Measurements from ENCODE around the gene ITFG1.
"Not testable (repeated sequence)": the region's sequence is repeated elsewhere in the genome, so short reads cannot be mapped to it uniquely, and the experiment has no call there.

The ITFG1 gene

DNA sequence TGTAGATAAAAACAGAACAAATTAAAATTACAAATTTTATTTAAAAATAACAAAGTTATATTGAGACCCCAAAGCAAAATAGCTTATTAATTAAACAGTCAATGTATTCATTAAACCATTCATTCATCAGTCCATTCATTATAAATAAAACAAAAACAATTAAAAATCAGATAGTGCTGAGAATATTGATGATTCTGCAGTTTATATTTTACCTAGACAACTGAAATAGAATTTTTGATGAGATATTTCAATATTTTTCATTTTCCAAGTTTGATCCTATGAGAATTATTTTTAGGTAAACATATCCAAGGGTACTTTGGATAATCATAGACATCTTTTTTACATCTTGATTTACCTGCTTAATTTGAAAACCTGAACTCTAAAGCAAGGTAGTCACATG, 301.9 kb downstream of the ITFG1 start:
- DNase-seq: no peak

DNA sequence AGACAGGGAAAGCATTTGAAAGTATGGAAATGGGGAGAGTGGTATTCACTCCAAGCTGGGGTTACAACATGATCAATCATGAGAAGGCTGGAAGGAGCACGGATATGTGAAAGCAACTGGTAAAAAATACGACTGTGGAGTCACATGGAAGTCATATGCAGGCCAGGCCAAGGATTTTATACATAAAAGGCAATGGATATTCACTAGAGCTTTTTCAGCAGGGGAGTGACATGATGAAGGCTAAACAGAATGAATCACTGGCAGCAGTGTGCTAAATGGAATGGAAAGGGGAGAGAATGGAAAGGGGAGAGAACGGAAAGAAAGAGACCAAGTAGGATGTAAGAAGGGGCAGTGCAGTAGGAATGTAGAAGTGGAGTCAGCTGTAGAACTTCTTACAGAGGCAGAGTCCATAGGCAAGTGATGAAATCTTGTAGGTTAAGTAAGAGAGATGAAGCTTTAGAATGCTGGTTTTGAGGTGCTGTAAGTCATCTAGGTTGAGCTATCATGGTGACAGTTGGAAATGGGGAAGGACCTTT, 304.1 kb downstream of the ITFG1 start:
- DNase-seq: no peak

DNA sequence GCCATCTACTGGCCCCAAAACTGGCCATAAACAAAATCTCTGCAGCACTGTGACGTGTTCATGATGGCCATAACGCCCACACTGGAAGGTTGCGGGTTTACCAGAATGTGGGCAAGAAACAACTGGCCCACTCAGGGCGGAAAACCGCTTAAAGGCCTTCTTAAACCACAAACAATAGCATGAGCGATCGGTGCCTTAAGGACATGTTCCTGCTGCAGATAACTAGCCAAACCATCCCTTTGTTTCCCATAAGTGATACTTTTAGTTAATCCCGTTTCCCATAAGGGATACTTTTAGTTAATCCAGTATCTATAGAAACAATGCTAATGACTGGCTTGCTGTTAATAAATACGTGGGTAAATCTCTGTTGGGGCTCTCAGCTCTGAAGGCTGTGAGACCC, 308.4 kb downstream of the ITFG1 start:
- not testable (repeated sequence) for DNase-seq

DNA sequence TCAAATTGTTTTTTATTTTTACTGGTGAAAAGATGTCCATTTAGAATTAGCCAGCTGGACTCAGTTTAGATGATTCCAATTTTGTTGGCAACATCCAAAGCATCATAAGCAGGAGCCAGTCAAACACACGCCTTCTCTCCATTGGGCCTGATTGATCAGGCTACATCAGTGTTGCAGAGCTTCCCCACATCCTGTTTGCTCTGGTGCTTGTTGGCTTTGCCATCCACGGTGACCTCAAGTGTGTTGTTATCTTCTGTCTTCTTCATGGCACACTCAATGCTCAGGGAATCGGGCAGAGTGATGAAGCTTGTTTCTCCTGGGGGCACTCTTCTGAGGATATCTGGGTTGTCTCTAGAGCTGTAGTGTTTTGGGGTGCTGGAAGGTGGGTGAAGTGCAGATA, 310.8 kb downstream of the ITFG1 start:
- no peak for DNase-seq

DNA sequence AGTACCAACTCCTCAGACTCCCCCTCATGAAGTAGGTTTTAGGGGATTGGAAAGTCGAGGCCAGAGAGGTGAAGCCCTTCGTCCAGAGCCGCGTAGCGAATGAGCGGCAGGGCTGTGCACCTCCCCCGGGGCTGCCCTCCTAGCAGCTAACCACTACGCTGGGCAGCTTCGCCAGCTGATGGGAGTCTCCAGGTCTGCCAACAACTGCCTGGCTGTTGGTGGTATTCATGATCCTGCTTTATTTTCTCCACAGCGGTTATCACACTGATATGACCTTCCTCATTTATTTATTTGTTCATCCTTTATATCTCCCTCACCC, 316.3 kb downstream of the ITFG1 start:
- peak in 2 of 56 donors; percentile 24 to 44 for DNase-seq

DNA sequence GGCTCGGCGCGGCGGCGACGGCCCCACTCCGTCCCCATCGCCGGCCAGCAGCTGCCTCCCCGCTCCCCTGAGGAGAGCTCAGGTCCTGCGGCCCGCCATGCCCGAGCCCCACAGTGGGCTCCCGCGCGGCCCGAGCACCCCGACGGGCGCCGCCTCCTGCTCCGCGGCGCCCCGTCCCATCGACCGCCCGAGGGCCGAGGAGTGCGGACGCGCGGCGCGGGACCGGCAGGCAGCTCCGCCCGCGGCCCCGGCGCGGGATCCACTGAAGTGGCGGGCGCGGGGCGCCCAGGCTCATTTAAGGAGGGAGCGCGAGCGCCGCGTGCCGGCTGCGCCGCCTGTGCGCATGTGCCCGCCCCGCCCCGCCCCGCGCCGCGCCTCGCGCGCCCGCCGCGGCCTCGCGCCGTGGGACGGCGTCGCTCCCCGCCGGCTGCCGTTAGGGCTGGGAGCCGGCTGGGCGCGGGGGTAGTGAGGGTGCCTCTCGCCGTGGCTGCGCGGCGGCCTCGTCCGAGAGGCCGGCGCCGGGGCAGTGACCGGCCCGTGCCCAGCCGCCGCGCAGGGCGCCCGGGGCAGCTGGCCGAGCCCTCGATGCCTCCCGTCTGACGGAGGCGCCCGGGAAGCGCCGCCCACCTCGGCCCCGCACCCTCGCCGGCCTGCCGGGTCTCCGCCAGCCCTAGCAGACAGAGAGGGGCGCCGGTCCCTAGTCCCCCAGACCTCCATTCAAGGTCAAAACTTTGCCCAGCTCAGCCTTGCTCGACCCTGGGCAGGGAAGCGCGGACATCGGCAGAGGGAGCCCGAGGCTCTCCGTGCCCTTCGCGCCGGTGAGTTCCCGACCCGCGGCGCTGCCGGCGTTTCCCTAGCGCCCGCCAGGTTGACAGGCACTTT, 316.9 kb downstream of the ITFG1 start, which contains the start of gene NETO2:
TSS of gene NETO2 (minus strand) at position 269 of the 882 bp plus-strand sequence. CDS start 333 bp downstream, outside the sequence.
- peak in 41 of 56 donors; percentile 15 to 69 (median 44) for DNase-seq

DNA sequence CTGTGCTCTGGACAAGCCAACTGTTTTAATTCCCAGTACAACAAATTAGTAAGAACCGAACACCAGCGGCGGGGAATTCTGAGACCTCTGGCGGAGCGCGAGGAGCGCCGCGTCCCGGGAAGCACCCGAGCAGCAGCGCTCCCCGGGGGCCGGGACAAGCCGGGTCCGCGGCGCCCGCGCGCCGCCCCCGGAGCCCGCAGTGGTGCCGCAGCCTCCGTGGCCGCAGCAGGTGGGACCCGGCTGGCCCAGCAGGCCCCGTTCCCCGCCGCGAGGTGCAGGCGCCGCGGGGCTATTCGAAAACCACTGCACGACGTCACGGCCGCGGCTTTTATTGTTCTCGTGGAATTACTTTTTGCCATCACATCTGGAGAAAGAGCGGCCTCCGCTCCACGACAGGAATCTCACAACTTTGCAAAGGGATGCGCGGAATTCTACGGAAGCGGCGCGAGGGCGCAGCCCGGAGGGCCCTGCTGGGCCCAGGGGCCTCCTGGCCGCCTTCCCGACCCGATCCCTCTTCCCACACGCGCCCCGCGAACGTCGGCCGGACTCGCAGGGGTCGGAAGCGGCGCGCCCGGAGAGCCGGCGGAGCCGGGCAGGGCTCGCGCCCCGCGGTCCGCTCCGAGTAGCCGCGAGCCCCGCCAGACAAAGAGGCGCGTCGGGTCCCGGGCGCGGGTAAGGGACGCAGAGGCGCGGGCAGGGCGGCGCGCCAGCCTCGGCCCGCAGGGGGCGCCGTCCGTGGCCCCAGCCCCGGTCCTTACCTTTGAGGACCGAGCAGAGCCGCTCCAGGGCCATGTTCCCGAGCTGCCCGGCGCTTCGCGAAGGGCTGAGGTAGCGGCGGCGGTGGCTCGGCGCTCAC, 317.8 kb downstream of the ITFG1 start:
- peak in 30 of 56 donors; percentile 6 to 63 (median 36) for DNase-seq

DNA sequence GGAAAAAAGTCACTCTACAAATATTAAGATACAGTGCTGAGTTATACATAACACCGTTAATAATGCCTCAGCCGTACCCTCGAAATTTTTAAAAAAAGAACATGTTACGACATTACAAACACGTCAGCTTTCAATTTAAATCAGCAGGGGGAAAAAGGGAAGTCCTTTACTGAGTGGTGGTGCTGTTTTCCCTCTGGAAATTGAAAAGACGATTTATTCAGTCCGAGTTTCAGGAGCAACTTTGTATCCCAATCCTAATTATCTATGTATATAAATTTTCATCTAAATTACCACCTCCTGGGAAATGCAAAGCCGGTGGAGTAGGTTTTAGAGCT, 318.4 kb downstream of the ITFG1 start:
- DNase-seq: no peak

DNA sequence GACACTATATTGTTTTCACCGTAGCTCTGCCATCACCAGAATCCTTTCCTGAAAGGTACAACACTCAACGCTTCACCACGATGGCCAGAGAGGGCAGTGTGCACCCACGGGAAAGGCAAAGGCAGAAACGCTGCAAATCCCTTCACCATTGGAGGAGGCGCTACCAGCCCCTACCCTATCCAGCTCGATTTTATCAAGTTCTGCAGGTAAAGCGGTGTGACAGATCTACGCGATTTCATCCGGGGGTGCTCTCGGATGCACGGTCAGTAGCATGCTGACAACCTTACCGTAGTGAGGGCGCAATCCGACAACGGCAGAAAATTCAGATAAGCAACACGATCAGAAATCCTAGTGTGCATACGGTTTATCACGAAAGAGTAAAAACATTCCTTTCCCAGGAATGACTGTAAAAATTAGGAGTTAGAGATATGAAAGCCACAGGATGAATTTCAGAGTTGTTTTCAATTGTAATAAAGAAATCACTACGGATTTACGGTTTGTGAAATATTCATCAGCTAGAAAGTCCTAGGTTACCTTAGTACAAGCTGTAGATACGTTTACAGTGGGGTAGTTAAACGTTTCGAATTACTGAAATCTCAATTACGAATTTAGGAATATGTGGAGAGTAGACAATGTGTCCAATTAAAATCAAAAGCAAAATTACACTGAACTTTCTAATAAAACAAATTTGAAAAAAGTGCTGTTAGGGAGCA, 318.9 kb downstream of the ITFG1 start:
- DNase-seq: peak in 55 of 56 donors; percentile 14 to 92 (median 76)

DNA sequence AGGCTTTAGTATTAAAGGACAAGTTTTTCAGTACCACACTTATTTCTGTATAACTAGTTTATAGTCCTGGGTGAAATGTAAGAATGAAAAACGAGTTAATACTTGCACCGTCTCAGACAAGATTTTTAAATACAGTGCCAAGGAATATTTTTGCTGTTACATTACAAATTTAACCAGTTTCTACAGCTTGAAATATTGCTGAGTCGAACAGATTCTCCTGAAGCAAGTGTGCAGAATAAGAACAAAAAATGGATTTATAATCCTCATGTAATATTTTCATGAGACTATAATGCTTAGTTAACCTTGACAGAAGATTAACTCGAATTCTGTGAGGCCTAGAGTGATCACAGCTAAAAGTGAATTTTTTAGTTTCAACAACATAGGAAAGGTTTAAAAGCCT, 320.2 kb downstream of the ITFG1 start:
- DNase-seq: no peak

DNA sequence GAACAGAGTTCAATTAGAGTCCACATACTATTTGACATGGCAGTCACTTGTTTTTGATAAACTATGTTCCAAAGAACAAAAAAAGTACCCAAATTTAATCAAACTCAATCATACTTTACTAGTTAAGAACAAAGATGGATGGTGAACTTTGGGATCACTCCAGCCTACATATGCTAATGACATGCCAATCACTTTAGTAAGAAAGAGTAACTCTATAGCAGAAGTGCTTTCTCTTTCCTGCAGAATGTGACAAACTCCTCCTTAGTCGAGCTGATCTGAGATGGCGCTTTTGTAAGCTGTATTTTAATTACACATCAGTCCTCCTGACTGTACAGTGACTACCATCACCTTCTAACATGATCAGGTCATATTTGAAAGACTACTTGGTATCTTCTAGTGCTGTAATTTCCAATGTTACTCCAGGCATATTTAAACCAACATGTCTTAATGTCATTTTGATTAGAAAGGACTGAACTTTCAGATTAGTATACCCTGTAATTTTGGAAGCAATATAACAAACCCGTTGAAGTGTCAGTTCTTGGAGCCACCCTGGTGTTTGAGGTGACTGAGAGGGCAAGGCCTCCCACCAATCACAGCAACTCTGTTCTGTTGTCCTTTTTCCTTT, 321.2 kb downstream of the ITFG1 start:
- DNase-seq: peak in 1 of 56 donors; percentile 6

DNA sequence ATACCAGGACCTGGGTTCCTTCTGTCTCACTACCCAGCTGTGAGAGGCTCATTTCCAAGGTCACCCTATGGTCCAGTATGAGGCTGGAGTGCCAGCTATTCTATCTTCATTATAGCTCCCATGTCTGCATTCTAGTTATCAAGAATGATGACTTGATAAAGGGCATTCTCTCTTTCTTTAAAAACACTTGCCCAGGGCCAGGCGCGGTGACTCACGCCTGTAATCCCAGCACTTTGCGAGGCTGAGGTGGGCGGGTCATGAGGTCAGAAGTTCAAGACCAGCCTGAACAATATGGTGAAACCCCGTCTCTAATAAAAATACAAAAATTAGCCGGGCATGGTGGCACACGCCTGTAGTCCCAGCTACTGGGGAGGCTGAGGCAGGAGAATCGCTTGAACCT, 322.9 kb downstream of the ITFG1 start:
- not testable (repeated sequence) for DNase-seq

DNA sequence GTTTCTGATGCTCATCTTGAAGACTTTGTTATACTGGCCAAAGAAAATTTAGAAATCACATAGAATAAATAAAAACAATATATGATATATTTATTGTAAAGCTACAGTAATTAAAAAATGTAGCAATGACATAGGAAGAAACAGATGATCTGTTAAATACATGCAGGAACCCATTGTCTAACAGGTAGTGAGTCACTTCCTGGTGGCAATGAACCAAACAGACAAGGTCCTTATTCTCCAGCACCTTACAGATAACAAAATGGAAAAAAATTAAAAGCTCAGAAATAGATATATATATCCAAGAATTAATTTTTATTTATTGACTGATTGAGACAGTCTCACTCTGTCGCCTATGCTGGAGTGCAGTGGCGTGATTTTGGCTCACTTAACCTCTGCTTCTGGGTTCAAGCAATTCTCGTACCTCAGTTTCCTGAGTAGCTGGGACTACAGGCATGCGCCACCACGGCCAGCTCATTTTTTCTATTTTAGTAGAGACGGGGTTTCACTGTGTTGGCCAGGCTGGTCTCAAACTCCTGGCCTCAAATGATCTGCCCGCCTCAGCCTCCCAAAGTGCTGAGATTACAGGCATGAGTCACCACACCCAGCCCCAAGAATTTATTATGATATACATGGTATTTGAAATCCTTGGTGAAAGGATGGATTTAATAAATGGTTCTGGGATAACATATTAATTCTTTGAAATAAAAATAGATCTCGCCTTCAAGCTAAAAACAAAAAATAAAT, 324.6 kb downstream of the ITFG1 start:
- DNase-seq: no peak

DNA sequence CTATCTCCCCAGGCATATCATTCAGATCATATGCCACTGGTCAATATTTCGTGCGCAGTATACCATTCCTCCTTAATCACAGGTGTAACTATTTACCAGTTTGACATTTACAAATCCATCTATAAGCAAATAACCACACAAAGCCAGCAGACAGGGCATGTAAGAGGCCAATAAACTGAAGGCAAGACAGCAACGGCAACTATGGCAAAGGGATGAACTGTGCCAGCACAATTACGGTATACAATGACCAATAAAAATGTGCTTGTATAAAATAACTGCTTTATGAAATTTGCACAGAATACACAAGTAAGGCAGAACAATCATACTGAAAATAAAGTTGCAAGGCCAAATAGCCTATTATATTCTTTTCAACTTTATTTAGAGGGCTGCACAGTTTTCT, 326.3 kb downstream of the ITFG1 start:
- DNase-seq: no peak

DNA sequence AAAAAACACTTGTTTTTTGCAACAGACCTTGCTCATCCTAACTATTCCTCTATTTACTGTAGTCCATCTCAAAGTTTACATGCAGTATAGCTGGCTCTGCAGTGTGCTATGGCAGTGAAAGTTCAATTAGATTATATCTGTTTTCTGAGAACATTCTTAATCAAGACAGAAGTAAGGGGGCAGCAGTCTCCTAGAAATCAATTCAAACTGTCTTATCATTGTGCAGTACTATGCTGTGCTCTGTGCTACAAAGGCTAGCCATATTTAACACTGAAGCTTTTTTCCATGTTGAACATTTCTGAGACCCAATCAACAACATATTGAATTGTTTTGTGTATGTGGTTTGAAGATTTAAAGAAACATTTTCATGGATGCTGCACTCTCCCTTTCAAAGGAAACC, 328.6 kb downstream of the ITFG1 start:
- no peak for DNase-seq

DNA sequence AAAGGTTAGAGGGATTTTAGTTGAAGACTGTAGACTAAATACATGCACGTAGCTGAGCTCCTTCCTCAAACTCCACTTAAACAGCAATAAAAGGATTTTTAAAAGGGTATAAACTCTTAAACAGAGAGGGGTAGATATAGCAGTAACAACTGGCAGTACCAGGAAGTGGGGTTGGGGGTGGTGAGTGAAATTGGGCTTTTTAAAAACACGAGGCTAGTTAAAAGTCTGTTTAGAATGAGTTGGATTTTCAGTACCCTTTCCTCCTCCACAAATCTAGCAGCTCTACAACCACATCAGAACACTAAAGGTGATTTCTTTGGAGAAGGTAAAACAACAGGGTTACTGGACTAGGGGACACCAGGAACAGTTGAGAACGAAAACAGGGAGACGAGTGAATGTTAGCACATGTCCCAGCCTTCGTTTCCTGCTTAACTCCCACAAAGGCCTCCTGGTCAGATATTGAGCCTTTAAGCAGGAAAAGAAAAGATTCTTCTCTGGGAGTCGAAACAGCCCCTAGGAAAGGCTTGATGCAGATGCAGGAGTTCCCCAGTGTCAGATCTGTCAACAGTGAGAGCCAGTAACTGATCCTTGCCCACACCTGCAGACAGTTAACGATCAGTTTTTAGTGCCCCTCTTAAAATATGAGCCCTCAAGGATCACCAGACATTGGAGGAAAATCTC, 331.0 kb downstream of the ITFG1 start:
- DNase-seq: no peak

DNA sequence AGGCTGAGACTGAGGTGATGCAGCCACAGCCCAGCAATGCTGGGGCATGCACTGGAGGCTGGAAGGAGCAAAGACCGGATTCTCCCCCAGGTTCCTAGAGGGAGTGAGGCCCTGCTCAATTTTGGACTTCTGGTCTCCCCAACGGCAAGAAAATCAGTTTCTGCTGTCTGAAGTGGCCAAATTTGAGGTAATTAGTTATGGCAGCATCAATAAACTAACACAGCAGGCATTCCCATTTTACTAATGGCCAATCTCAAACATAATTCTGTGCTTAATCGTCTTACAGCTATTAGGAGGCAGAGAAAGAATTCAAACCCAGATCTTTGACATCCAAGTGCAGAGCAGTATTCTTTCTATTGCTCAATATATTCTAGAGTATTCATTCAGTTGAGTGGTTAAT, 333.3 kb downstream of the ITFG1 start:
- DNase-seq: no peak

DNA sequence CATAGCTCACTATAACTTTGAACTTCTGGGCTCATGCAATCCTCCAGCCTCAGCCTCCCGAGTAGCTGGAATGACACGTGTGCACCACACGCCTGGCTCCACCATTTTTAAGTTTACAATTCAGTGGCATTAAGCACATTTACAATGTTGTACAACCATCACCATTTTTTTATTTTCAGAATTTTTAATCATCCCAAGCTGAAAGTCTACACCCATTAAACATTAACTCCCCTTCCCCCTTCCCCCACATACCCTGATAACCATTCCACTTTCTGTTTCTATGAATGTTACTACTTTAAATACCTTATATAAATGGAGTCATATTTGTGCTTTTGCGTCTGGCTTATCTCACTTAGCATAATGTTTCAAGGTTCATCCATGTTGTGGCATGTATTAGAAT, 335.1 kb downstream of the ITFG1 start:
- DNase-seq: no peak

DNA sequence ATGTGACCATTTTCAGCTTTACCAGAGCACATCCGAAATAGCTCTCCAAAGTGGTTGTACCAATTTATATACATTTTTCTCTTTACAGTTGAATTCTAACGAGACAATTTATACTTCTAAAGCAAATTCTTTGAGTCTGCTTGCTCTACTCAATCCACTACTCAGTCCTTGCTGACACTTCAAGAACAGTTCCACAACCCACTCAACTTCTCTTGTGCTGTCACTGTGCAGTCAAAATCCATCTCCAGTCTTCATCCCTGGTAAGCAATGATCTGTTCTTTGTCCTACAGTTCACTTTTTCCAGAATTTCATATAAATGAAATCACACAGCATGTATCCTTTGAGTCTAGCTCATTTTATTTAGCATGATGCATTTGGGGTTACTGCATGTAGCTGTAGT, 347.7 kb downstream of the ITFG1 start:
- peak in 1 of 56 donors; percentile 2 for DNase-seq

DNA sequence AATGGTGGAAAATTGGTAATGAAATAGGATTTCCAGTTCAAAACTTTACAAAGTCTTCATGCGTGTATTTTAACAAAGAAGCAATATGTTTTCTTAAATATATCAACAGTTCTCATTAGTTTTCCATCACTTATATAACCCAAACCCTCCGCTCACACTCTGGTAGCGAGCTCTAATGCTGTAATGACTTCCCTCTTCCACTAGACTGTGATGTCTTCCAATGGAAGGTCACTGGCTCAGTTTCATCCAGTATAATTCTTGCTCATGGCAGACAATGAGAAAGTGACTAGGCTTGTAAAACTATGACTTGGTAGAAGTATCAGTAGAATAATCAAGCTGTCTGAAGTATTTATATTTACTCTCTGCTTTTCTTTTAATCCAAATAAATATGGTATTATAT, 349.9 kb downstream of the ITFG1 start:
- DNase-seq: no peak
